Activated CD4-positive, alpha-beta T cell treated with anti-CD3 and anti-CD28 coated beads for 4 hours (primary cell): ENCODE data around the gene LAD1.

ENCODE experiments used
- DNase-seq, 2 donors: peaks; one replicate each; pipeline ENCODE4 v3.0.0-alpha.2; 2020

Gene LAD1

DNA sequence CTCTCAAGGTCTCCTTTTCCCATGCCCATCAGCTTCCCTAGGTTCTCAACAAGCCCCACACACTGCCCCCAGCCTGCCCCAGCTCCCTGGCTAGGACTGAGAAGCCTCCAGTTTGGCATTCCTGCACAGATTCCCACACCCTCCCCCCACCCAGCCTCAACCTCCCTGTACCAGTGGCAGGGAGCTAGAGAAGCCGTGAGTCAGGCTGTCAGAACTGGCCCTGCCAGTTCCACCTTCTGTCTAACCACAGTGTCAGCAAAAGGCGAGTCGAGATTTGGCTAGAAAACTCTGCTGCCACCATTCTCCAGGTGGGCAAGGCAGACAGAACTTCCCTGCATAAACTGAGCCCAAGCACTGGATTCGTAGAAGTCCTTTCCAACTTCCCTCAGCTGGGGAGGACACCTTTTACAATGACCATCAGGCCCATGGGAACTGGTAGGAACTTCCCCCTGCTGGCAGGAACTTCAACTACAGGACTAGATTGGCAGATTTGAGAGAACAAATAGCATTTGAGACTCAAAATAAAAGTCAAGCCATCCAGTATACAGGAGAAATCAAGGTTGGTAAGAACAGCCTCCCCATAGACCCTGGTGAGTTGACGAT is 52.7 kb downstream of the LAD1 start:
- no peak for DNase-seq

DNA sequence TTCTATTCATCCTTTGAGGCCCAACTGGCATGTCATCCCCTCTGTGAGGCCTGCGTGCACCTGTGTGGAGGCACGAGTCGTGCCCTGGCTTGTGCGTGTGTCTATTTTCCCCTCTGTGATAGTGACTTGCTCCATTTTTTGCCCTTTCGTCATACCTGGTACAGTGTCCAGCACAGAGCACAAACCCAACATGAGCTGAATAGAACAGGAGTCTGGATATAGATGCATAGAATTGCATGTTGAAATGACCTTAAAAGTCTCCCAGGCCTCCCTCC is 54.1 kb downstream of the LAD1 start:
- no peak for DNase-seq

DNA sequence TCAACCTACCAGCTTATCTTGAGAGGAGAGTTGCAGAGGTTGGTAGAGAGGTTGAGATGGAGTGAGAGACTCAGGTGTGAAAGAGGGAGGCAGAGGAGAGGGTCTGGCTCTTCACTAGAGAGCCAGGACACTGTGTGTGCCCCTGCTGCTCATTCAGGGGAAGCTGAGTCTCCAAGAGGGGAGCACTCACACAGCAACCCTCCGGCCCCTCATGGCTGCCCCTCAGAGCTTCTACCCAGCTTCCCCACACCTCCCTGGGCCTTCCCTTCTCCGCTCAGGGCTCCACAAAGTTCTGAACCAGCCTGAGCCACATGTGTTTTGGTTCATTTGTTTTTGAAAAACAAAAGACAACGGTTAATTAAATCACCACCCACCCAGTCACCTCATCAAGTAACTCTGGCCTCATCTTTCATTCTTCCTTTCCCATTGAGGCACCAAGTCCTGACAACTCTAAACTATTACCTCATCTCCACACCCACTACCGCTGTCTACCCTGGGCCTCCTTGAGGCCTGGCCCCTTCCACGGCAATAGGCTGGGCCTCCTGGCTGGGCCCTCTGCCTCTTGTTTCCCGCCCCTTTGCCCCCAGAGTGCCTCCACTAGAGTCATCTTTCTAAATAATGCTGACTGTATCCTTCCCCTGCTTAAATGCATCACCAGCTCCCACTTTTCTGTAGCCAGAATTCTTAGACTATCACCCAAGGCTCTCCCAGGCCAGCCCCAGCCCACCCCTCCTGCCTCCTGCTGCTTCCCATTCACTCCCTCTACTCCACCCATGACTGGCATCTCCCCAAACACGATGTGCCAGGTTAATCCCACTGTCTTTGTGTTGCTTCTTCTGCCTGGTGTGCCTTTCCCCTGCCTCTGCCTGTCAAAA is 54.7 kb downstream of the LAD1 start:
- no peak for DNase-seq

DNA sequence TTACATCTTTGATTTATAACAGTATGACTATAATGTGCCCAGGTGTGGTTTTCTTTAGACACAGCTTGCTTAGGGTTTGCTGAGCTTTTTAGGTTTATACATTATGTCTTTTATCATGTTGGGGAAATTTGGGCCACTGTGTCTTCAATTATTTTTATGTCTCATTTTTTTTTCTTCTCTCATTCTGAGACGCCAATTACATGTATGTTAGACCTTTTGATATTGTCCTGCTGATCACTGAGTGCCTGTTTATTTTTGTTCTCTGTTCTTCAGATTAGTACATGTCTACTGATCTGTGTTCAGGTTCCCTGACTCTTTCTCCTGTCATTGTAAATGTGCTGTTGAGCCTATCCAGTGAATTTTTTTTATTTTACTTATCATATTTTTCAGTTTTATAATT is 57.7 kb downstream of the LAD1 start:
- no peak for DNase-seq

DNA sequence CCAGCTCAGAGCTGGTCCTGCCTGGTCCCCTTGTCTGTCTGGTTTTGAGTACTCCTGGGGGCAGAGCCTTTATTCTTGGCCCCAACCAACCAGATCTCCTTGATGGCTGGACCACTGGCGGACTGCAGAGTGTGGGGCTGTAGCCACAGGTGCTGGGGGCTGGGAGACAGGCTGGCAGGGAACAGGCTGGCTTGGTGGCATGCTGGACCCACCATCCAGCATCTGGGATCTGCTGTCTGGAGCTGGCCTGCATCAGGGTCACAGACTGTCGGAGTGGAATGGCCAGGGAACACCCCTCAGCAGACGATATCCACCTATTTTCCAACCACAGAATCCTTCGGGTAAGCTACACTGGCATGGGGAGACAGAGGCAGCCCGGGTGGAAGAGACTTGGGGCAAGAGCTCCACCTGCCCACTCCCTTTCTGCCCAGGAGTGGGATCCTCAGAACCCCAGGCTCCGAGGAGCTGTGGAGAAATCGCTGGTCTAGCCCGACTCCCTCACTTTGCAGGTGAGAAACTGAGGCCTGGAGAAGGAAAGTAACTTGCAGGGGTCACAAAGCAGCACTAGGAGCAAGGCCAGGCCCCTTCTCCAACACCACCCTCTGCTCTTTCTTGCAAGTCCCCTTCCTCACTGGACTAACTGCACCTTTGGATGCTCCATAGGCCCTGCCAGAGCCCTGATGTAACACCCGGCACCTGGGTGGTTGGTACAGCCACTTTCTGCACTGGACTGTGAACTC is 62.2 kb downstream of the LAD1 start:
- DNase-seq = no peak

DNA sequence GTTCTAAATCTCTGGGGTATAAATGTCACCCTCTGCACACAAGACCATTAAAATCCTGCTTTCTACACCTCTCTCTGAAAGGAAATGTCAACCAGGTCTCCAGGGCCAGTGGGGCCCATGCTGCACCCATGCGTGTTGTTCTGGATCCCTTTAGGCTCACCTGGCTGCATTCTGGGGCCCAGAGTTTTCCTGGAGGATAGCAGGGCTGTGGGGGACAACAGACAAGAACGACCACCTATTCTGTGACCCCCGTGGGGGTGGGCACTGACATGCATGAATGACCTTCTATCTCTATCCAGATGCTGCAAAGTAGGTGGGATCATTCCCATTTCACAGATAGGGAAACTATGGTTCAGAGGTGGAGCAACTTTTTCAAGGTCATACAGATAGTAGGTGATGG is 63.2 kb downstream of the LAD1 start:
- no peak for DNase-seq

DNA sequence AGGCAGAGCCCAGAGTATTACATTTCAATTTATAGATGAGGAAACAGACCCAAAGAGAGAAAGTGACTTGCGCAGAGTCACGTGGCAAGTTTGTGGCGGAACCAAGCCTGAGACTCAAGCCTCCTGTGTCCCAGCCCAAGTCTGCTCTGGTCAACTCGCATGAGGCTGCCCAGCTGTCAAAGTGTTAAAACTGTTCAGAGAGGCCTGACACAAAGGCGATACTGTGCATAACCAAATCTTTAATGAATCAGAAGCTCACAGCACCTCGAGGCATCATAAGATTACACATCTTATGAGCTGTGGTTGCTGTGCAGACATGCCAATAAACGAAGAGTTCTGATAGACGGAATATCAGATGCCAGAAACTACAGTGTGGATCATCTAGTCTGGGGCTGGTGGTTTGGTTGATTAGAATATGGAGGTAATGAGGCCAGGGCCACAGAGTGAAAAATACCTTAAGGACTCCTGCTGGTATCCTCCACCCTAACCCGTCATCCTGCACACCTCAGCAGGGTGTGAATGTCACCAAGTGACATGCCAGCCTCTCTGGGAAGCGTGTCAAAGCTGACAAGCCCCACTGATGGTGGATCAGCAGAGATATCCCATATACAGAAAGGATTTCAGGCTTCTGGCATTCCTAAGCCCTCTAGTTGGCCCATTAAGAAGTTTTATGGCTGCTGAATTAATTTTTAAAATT is 63.8 kb downstream of the LAD1 start:
- DNase-seq = no peak

DNA sequence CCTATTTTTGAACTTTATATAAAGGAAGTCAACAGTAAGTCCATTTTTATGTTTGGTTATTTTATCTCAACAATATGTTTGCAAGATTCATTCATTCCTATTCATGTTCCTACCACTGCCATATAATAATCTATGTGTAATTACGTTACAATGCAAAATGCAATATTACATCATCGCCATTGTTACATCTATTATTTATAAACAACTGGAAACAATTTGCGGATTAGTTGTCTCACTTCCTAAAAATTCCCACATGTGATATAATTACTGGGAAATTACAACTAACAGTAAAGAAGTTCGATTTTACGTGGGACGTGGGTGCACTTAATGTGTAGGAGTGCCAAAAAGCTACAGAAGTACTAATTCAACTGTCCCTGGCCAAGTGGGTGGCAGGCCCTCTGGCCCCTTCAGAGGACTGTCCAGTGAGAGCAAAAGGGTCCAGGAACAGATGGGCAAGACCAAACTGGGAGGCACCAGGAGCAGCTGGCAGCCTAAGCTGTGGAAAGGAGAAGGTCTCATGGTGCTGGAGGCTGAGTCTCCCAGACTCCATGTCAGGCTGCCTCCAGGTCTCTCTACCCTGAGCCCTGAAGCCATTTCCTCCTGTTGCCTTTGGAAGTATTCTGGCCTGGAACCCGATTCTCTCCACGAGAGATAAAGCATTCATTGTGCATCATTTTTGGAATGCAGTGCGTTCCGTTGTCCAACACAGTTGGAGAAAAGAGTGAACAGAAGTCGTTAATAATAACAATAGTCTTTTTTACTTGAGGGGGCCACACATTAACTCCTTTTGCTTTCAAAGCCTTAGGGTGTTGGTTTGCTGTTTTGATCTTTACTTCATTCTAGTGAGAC is 64.6 kb downstream of the LAD1 start:
- DNase-seq = no peak

DNA sequence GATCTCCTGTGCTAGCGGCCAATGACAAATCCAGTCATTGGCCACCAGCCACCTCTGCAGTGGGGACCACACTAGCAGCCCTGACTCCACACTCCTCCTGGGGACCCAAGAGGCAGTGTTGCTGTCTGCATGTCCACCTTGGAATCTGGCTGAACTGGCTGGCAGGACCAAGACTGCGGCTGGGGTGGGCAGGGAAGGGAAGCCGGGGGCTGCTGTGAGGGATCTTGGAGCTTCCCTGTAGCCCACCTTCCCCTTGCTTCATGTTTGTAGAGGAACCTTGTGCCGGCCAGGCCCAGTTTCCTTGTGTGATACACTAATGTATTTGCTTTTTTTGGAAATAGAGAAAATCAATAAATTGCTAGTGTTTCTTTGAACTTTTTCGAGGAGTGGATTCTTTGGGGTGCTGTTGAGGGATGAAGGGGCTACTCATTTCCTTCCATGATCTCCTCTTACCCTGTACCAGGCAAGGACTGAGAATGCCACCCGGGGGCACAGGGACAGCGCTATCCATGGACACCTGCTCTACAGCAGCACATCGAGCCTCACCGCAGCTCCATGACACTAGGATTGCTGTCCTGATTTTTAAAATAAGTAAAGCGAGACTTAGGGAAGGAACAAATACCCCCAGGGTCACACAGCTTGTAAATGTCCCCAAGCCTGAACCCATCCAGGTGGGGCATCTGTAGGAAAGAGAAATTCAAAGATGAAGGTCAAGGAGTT is 66.3 kb downstream of the LAD1 start:
- DNase-seq = no peak

DNA sequence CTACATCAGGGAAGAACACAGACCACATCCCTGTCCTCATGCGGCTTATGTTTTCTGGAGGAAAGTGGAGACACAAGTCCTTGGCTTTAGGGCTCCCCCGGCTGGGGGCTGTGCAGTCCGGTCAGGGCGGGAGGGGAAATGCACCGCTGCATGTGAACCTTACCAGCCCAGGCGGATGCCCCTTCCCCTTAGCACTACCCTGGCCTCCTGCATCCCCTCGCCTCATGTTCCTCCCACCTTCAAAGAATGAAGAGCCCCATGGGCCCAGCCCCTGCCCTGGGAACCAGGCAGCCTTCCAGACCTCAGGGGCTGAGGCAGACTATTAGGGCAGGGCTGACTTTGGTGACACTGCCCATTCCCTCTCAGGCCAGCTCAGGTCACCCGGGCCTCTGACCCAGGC is 67.1 kb downstream of the LAD1 start:
- DNase-seq = no peak

DNA sequence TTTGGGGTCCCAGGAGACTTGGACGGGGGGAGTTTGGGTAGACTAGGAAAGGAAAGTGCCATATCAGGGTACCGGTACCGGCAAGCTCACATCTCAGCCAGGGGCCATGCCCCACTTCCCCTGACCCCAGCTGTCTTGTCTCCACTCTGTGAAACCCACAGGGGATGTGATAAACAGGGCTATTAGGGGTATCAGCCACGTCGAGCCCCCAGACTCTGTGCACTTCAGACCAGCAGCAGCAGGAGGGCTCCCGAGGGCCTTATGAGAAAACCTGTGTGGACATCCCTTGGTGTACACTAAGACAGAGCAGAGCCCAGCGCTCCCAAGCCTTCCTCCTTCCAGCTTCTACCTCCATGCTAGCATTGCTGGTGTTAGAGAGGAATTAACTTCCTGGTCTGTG is 68.0 kb downstream of the LAD1 start:
- no peak for DNase-seq
